Measurements from ENCODE around the gene ABCA7. TPM values are rescaled to one million over a fixed set of nuclear protein-coding genes. Genes with fewer than 3 reads are reported as not detected.

ABCA7 gene
- total RNA-seq, 3 donors from 2014 or later: 8.0 to 31.8 (median 26.5) TPM

DNA sequence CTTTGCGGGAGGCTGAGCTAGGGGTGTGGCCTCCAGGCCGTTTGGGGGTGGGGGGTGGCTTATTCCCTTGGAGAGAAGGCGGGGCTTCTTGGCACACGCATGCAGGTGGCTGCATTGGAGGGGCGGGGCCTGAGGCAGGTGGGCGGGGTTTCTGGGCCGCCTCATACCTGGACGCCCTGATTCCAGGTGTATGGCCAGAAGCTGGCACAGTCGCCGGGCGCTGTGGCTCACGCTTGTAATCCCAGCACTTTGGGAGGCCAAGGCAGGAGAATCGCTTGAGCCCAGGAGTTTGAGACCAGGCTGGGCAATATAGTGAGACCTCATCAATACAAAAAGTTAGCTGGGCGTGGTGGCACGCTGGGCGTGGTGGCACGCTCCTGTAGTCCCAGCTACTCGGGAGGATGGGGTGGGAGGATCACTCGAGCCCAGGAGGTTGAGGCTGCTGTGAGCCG lies 7.8 kb downstream of the ABCA7 start:
- intact Hi-C loops (cut with DNase I; ENCODE audit: low total_unique reads): no loop called here
- TF ChIP-seq, protein P1, sequence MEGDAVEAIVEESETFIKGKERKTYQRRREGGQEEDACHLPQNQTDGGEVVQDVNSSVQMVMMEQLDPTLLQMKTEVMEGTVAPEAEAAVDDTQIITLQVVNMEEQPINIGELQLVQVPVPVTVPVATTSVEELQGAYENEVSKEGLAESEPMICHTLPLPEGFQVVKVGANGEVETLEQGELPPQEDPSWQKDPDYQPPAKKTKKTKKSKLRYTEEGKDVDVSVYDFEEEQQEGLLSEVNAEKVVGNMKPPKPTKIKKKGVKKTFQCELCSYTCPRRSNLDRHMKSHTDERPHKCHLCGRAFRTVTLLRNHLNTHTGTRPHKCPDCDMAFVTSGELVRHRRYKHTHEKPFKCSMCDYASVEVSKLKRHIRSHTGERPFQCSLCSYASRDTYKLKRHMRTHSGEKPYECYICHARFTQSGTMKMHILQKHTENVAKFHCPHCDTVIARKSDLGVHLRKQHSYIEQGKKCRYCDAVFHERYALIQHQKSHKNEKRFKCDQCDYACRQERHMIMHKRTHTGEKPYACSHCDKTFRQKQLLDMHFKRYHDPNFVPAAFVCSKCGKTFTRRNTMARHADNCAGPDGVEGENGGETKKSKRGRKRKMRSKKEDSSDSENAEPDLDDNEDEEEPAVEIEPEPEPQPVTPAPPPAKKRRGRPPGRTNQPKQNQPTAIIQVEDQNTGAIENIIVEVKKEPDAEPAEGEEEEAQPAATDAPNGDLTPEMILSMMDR (IDR thresholded peaks at IDR 0.05): no peak
- no peak for TF ChIP-seq POLR2AphosphoS5 (IDR thresholded peaks at IDR 0.05)
- no peak for TF ChIP-seq POLR2A (IDR thresholded peaks at IDR 0.05)
- no peaks in the 10 kb centered on the region for H3K27me3 ChIP-seq
- no peaks in the 10 kb centered on the region for H3K9me3 ChIP-seq
- no peaks in the 10 kb centered on the region for H3K4me1 ChIP-seq
- no peak overlapping the region for H3K4me3 ChIP-seq
- DNase-seq (ENCODE audit: low spot score in 2 of 2): no peak
- H3K27ac ChIP-seq: no peak overlapping the region
- no peaks in the 10 kb centered on the region for H3K36me3 ChIP-seq

DNA sequence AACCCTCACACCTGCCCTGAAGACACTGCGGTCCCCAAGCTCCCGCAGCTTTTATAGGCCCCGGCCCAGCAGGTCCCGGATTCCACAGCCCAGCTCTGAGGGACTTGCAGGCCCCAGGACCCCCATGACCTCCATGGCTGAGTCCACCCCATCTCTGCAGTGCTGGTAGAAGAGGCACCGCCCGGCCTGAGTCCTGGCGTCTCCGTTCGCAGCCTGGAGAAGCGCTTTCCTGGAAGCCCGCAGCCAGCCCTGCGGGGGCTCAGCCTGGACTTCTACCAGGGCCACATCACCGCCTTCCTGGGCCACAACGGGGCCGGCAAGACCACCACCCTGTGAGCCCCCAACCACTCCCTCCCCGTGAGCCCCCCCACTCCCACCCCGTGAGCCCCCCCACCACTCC lies 9.2 kb downstream of the ABCA7 start:
- no peak overlapping the region for H3K27ac ChIP-seq
- no peaks in the 10 kb centered on the region for H3K9me3 ChIP-seq
- H3K36me3 ChIP-seq: no peaks in the 10 kb centered on the region
- H3K4me3 ChIP-seq: no peak overlapping the region
- TF ChIP-seq POLR2AphosphoS5 (IDR thresholded peaks at IDR 0.05) (no peak), POLR2A (IDR thresholded peaks at IDR 0.05) (no peak)
- TF ChIP-seq, protein P1 (IDR thresholded peaks at IDR 0.05): no peak
- DNase-seq (ENCODE audit: low spot score in 2 of 2): no peak
- no peaks in the 10 kb centered on the region for H3K27me3 ChIP-seq
- no peaks in the 10 kb centered on the region for H3K4me1 ChIP-seq
- intact Hi-C loops (cut with DNase I; ENCODE audit: low total_unique reads): no loop called here

DNA sequence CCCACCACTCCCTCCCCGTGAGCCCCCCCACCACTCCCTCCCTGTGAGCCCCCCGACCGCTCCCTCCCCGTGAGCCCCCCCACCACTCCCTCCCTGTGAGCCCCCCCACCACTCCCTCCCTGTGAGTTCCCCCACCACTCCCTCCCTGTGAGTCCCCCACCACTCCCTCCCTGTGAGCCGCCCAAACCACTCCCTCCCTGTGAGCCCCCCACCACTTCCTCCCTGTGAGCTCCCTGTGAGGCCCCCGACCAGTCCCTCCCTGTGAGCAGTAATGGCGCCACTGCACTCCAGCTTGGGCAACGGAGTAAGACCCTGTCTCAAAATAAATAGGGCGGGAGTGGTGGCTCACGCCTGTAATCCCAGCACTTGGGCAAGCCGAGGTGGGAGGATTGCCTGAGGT lies 9.9 kb downstream of the ABCA7 start:
- no peaks in the 10 kb centered on the region for H3K27me3 ChIP-seq
- H3K4me3 ChIP-seq: no peak overlapping the region
- no peaks in the 10 kb centered on the region for H3K4me1 ChIP-seq
- H3K36me3 ChIP-seq: no peaks in the 10 kb centered on the region
- peaks cover 2 to 5% of the 10 kb centered on the region in 2 donors for H3K9me3 ChIP-seq
- intact Hi-C loops (cut with DNase I; ENCODE audit: low total_unique reads): no loop called here
- DNase-seq (ENCODE audit: low spot score in 2 of 2): no peak
- TF ChIP-seq POLR2A (IDR thresholded peaks at IDR 0.05) (no peak), POLR2AphosphoS5 (IDR thresholded peaks at IDR 0.05) (no peak)
- TF ChIP-seq, protein P1 (IDR thresholded peaks at IDR 0.05): no peak
- no peak overlapping the region for H3K27ac ChIP-seq

DNA sequence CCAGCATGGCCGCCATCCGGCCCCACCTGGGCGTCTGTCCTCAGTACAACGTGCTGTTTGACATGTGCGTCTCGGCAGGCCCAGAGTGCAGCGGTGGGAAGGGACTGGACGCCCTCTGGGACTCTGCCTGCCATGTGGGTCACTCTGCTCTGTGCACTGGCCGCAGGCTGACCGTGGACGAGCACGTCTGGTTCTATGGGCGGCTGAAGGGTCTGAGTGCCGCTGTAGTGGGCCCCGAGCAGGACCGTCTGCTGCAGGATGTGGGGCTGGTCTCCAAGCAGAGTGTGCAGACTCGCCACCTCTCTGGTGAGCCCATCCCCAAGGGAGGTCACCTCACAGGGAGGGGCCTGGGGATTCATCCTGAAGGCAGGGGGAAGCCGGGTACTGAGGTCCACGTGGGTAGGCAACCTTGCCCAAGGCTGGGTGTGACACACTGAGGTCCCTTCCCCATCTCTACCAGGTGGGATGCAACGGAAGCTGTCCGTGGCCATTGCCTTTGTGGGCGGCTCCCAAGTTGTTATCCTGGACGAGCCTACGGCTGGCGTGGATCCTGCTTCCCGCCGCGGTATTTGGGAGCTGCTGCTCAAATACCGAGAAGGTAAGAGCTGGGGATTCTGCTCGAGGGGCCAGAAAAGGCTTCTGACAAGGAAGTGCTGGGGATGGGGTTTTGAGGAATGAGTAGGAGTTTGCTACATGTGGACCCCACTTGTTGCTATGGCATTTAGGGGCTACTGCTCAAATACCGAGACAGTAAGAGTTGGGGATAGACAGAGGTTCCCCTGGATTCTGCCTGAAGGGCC lies 11.3 kb downstream of the ABCA7 start:
- H3K36me3 ChIP-seq: no peaks in the 10 kb centered on the region
- intact Hi-C loops (cut with DNase I; ENCODE audit: low total_unique reads): no loop called here
- H3K27ac ChIP-seq: no peak overlapping the region
- no peaks in the 10 kb centered on the region for H3K4me1 ChIP-seq
- H3K9me3 ChIP-seq: peaks cover 13 to 18% of the 10 kb centered on the region in 2 donors
- no peak overlapping the region for H3K4me3 ChIP-seq
- DNase-seq (ENCODE audit: low spot score in 2 of 2): no peak
- no peaks in the 10 kb centered on the region for H3K27me3 ChIP-seq
- TF ChIP-seq POLR2A (IDR thresholded peaks at IDR 0.05) (no peak), POLR2AphosphoS5 (IDR thresholded peaks at IDR 0.05) (no peak)
- TF ChIP-seq, protein P1 (IDR thresholded peaks at IDR 0.05): no peak

DNA sequence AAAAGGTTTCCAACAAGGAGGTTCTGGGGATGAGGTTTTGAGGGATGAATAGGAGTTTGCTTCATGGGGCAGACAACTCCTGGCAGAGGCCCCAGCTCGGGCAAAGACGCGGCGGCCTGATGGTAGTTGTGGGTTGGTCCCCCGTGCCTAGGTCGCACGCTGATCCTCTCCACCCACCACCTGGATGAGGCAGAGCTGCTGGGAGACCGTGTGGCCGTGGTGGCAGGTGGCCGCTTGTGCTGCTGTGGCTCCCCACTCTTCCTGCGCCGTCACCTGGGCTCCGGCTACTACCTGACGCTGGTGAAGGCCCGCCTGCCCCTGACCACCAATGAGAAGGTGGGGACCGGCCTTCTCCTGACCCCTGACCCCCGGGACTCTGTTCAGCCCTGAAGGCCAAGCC lies 11.9 kb downstream of the ABCA7 start:
- H3K36me3 ChIP-seq: no peaks in the 10 kb centered on the region
- H3K4me3 ChIP-seq: no peak overlapping the region
- DNase-seq (ENCODE audit: low spot score in 2 of 2): no peak
- peaks cover 19 to 24% of the 10 kb centered on the region in 2 donors for H3K9me3 ChIP-seq
- intact Hi-C loops (cut with DNase I; ENCODE audit: low total_unique reads): no loop called here
- no peak overlapping the region for H3K27ac ChIP-seq
- TF ChIP-seq POLR2AphosphoS5 (IDR thresholded peaks at IDR 0.05): no peak
- TF ChIP-seq, protein P1 (IDR thresholded peaks at IDR 0.05): no peak
- TF ChIP-seq POLR2A (IDR thresholded peaks at IDR 0.05): no peak
- no peaks in the 10 kb centered on the region for H3K4me1 ChIP-seq
- no peaks in the 10 kb centered on the region for H3K27me3 ChIP-seq
